Measurements from ENCODE around the gene ZNF385D. TPM values are rescaled to one million over a fixed set of nuclear protein-coding genes. Genes with fewer than 3 reads are reported as not detected.

Gene ZNF385D
- total and polyA plus RNA-seq, 2 of the 13 experiments (the other 11 are each of a cell fraction or from before 2014, with no cell fraction given) = not detected

DNA sequence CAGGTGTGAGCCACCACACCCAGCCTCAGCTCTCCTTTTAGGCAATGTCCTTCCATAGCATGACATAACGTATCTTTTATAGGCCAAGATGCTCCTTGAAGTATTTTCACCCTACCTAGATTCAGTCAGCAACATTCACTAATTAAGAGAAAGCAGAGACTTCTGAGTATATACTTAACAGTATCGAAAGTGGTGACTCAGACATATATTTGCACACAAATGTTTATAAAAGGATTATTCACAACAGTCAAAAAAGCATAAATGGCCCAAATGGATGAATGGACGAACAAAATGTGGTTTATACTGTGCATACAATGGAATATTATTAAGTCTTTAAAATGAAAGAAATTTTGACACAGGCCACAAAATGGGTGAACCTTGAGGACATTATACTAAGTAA lies 108.6 kb downstream of the ZNF385D start:
- Histone ChIP-seq H3K4me2 (ENCODE audit: low read depth, low read length) (no peak overlapping the region), H3K9me3 (ENCODE audit: low read length) (no peaks in the 10 kb centered on the region), H3K27ac (ENCODE audit: extremely low read length, insufficient read depth, low read length) (no peak overlapping the region), H3K4me3 (replicated peaks in 1 of 3; ENCODE audit: insufficient read depth in 1 of 3, low read depth in 2 of 3, low read length in 3 of 3) (no peak overlapping the region), H3K27me3 (ENCODE audit: control insufficient read depth in 1 of 2, insufficient read depth in 2 of 2, low read length in 2 of 2) (no peaks in the 10 kb centered on the region), H3K79me2 (ENCODE audit: insufficient read depth, low read length) (no peaks in the 10 kb centered on the region), H2AFZ (ENCODE audit: low read length) (no peak overlapping the region), H3K36me3 (replicated peaks in 1 of 2; ENCODE audit: control insufficient read depth in 1 of 2, insufficient read depth in 2 of 2, low read length in 2 of 2) (no peaks in the 10 kb centered on the region), H4K20me1 (ENCODE audit: insufficient read depth, low read length) (no peaks in the 10 kb centered on the region), H3K9ac (ENCODE audit: insufficient read depth, low read depth, low read length) (no peak overlapping the region), H3K4me1 (ENCODE audit: insufficient read depth, low read length) (no peaks in the 10 kb centered on the region)
- intact Hi-C loops (cut with micrococcal nuclease; ENCODE audit: unreplicated experiment) = no loop called here
- ChIA-PET POLR2A (no interaction called here), CTCF (ENCODE audit: low intra/inter-chr PET ratio, low total read pairs) (no interaction called here)
- ATAC-seq = no peak
- no peak for FAIRE-seq
- 12% methylated on average over 3 of the region's 3 CpGs for whole genome bisulfite sequencing (ENCODE audit: low lambda C conversion rate)
- in situ Hi-C loops (cut with HindIII; ENCODE audit: extremely low pct_ligation_motif_present, low pct_unique_long_range_greater_than_20kb) = no loop called here
- TF ChIP-seq ZNF552 (CRISPR knock-in tag; IDR thresholded peaks at IDR 0.05; ENCODE audit: borderline replicate concordance) = no peak
- no peak for TF ChIP-seq ZNF101 (CRISPR knock-in tag; IDR thresholded peaks at IDR 0.05; ENCODE audit: borderline replicate concordance, low read depth)
- no peak for TF ChIP-seq NFIC (IDR thresholded peaks at IDR 0.05; ENCODE audit: low read length)
- no peak for TF ChIP-seq HIVEP1 (CRISPR knock-in tag; IDR thresholded peaks at IDR 0.05)
- no peak for TF ChIP-seq NONO (IDR thresholded peaks at IDR 0.05)
- no peak for TF ChIP-seq NONO (CRISPR knock-in tag; conservative IDR thresholded peaks at IDR 0.05)
- TF ChIP-seq, protein P1, sequence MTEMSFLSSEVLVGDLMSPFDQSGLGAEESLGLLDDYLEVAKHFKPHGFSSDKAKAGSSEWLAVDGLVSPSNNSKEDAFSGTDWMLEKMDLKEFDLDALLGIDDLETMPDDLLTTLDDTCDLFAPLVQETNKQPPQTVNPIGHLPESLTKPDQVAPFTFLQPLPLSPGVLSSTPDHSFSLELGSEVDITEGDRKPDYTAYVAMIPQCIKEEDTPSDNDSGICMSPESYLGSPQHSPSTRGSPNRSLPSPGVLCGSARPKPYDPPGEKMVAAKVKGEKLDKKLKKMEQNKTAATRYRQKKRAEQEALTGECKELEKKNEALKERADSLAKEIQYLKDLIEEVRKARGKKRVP (CRISPR knock-in tag; IDR thresholded peaks at IDR 0.05) = no peak
- TF ChIP-seq JUND (CRISPR knock-in tag; IDR thresholded peaks at IDR 0.05) = no peak
- no peak for TF ChIP-seq SRSF4 (IDR thresholded peaks at IDR 0.05; ENCODE audit: low read depth, low read length, poor library complexity, severe bottlenecking)
- TF ChIP-seq TFE3 (CRISPR knock-in tag; IDR thresholded peaks at IDR 0.05) = no peak
- TF ChIP-seq ZNF430 (CRISPR knock-in tag; IDR thresholded peaks at IDR 0.05) = no peak
- TF ChIP-seq IRX3 (CRISPR knock-in tag; IDR thresholded peaks at IDR 0.05; ENCODE audit: borderline replicate concordance, low read depth) = no peak
- no peak for TF ChIP-seq ZFP62 (CRISPR knock-in tag; IDR thresholded peaks at IDR 0.05)
- TF ChIP-seq ZNF329 (CRISPR knock-in tag; IDR thresholded peaks at IDR 0.05; ENCODE audit: low read depth) = no peak
- TF ChIP-seq, protein P2, sequence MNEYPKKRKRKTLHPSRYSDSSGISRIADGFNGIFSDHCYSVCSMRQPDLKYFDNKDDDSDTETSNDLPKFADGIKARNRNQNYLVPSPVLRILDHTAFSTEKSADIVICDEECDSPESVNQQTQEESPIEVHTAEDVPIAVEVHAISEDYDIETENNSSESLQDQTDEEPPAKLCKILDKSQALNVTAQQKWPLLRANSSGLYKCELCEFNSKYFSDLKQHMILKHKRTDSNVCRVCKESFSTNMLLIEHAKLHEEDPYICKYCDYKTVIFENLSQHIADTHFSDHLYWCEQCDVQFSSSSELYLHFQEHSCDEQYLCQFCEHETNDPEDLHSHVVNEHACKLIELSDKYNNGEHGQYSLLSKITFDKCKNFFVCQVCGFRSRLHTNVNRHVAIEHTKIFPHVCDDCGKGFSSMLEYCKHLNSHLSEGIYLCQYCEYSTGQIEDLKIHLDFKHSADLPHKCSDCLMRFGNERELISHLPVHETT (CRISPR knock-in tag; conservative IDR thresholded peaks at IDR 0.05) = no peak
- no peak for TF ChIP-seq FOXO1 (CRISPR knock-in tag; IDR thresholded peaks at IDR 0.05)
- TF ChIP-seq SALL2 (CRISPR knock-in tag; IDR thresholded peaks at IDR 0.05) = no peak
- no peak for TF ChIP-seq RBM39 (IDR thresholded peaks at IDR 0.05; ENCODE audit: low read depth, low read length, poor library complexity, severe bottlenecking)
- TF ChIP-seq RNF2 (conservative IDR thresholded peaks at IDR 0.05; ENCODE audit: low read depth) = no peak
- no peak for TF ChIP-seq NAIF1 (CRISPR knock-in tag; IDR thresholded peaks at IDR 0.05; ENCODE audit: borderline replicate concordance)
- no TSS peak for BruUV-seq (replicated peaks)
- no peak for DNase-seq (ENCODE audit: low spot score)

Measured in HepG2 (cell line).